OCI-LY1 (cell line): ENCODE results near the gene KIF22.
A peak's percentile ranks its signal among the peaks of the same experiment; 100 is the strongest.

Source experiments
- H2AFZ ChIP-seq: fragments of 200-600 bp; sonication (generic), shearing (Covaris generic); 2 replicates; pipeline ENCODE4 v1.6.0; 2014; ENCODE audit warnings: antibody characterized with exemption, mild to moderate bottlenecking, low read length
- H3F3A ChIP-seq: fragments of 200-600 bp; sonication (generic), shearing (Covaris generic); 2 replicates; pipeline ENCODE4 v1.6.0; 2014; ENCODE audit warnings: mild to moderate bottlenecking, antibody characterized with exemption, low read length, moderate library complexity; ENCODE audit not compliant: insufficient read depth
- H3K27ac ChIP-seq: fragments of 200-600 bp; sonication (generic); 2 replicates; pipeline ENCODE4 v1.5.1; 2014; ENCODE audit warnings: low read length, mixed run types, mild to moderate bottlenecking, low read depth; ENCODE audit not compliant: poor library complexity, severe bottlenecking
- H3K27me3 ChIP-seq: fragments of 200-600 bp; sonication (generic); 2 replicates; pipeline ENCODE4 v1.6.0; 2014; ENCODE audit warnings: antibody characterized with exemption, mild to moderate bottlenecking, low read length, moderate library complexity; ENCODE audit not compliant: insufficient read depth
- H3K36me3 ChIP-seq: fragments of 200-600 bp; sonication (generic); 2 replicates; pipeline ENCODE4 v1.6.1; 2014; ENCODE audit warnings: mild to moderate bottlenecking, antibody characterized with exemption, low read length, moderate library complexity, mixed read lengths; ENCODE audit not compliant: insufficient read depth
- H3K4me1 ChIP-seq: fragments of 200-600 bp; sonication (generic); 2 replicates; pipeline ENCODE4 v1.5.1; 2014; ENCODE audit warnings: mild to moderate bottlenecking, low read length, moderate library complexity; ENCODE audit not compliant: insufficient read depth, severe bottlenecking
- H3K4me2 ChIP-seq: fragments of 200-600 bp; sonication (generic), shearing (Covaris generic); 2 replicates; pipeline ENCODE4 v1.6.1; 2014; ENCODE audit warnings: low read length
- H3K4me3 ChIP-seq: fragments of 200-600 bp; sonication (generic); 2 replicates; pipeline ENCODE4 v1.5.1; 2014; ENCODE audit warnings: low read length, low read depth, mild to moderate bottlenecking, mixed read lengths; ENCODE audit not compliant: poor library complexity, severe bottlenecking
- H3K79me2 ChIP-seq: fragments of 200-600 bp; shearing (Covaris generic); 2 replicates; pipeline ENCODE4 v1.6.1; 2016; ENCODE audit warnings: mixed run types, low read length, mixed read lengths; ENCODE audit not compliant: insufficient read depth
- H3K9ac ChIP-seq: fragments of 200-600 bp; sonication (generic), shearing (Covaris generic); 2 replicates; pipeline ENCODE4 v1.6.1; 2014; ENCODE audit warnings: mild to moderate bottlenecking, low read length, mixed read lengths
- H3K9me2 ChIP-seq: fragments of 200-600 bp; sonication (generic), shearing (Covaris generic); 2 replicates; pipeline ENCODE4 v1.6.1; 2014; ENCODE audit warnings: low read depth, mild to moderate bottlenecking, low read length, mixed read lengths
- H3K9me3 ChIP-seq: fragments of 200-600 bp; shearing (Covaris generic); 2 replicates; pipeline ENCODE4 v1.6.1; 2014; ENCODE audit warnings: low read length, mixed read lengths
- H4K20me1 ChIP-seq: fragments of 200-600 bp; sonication (generic), shearing (Covaris generic); 2 replicates; pipeline ENCODE4 v1.6.0; 2016; ENCODE audit warnings: mild to moderate bottlenecking, low read length; ENCODE audit not compliant: insufficient read depth
- CTCF ChIP-seq: fragments of 200-600 bp; sonication (generic), shearing (Covaris generic); IDR thresholded peaks from 2 replicates; pipeline ENCODE4 v1.5.1; 2017; ENCODE audit warnings: mild to moderate bottlenecking, antibody characterized with exemption, low read length, moderate library complexity, mixed read lengths
- EZH2 ChIP-seq: fragments of 200-600 bp; sonication (generic), shearing (Covaris generic); IDR thresholded peaks from 2 replicates; pipeline ENCODE4 v1.8.0; 2017; ENCODE audit warnings: borderline replicate concordance, mixed run types, mild to moderate bottlenecking, antibody characterized with exemption, low read length, moderate library complexity, mixed read lengths

Gene KIF22

GRCh38 chr16:29815793-29816693, 25.5 kb downstream of the KIF22 start, which contains the start of gene PAGR1:
Gene PAGR1, plus strand, starts transcription at chr16:29816152. Its CDS starts 374 bp downstream, at chr16:29816526.
- no peaks in the 10 kb centered on the region for H3K9me2 ChIP-seq
- peak within 1 kb of the TSS; percentile 73 for H3K27ac ChIP-seq
- H3K36me3 ChIP-seq = peaks cover 23% of the 10 kb centered on the region
- H3K27me3 ChIP-seq = no peaks in the 10 kb centered on the region
- TF ChIP-seq EZH2 (no peak), CTCF (peak; percentile 88)
- peak within 1 kb of the TSS; percentile 95 for H3K9ac ChIP-seq
- H2AFZ ChIP-seq = peak within 1 kb of the TSS; percentile 19; the same call in 1 of the 2 replicates
- H3K79me2 ChIP-seq = no peaks in the 10 kb centered on the region
- H3K4me3 ChIP-seq = peak within 1 kb of the TSS; percentile 93
- H3K9me3 ChIP-seq = no peaks in the 10 kb centered on the region
- H3K4me1 ChIP-seq = peaks cover 56% of the 10 kb centered on the region
- peak within 1 kb of the TSS; percentile 91 for H3K4me2 ChIP-seq
- H4K20me1 ChIP-seq = no peaks in the 10 kb centered on the region
- no peaks in the 10 kb centered on the region for H3F3A ChIP-seq

GRCh38 chr16:29816694-29817441, 26.3 kb downstream of the KIF22 start:
- H4K20me1 ChIP-seq = no peaks in the 10 kb centered on the region
- H3F3A ChIP-seq = no peaks in the 10 kb centered on the region
- no peaks in the 10 kb centered on the region for H3K79me2 ChIP-seq
- no peaks in the 10 kb centered on the region for H3K9me2 ChIP-seq
- TF ChIP-seq CTCF = no peak
- TF ChIP-seq EZH2 = no peak
- no peak overlapping the region for H2AFZ ChIP-seq
- peak overlapping the region; percentile 73 for H3K27ac ChIP-seq
- H3K4me3 ChIP-seq = peak overlapping the region; percentile 93
- H3K4me1 ChIP-seq = peaks cover 53% of the 10 kb centered on the region
- no peaks in the 10 kb centered on the region for H3K27me3 ChIP-seq
- peak overlapping the region; percentile 95 for H3K9ac ChIP-seq
- H3K36me3 ChIP-seq = peaks cover 22% of the 10 kb centered on the region
- H3K9me3 ChIP-seq = no peaks in the 10 kb centered on the region
- H3K4me2 ChIP-seq = peak overlapping the region; percentile 91

GRCh38 chr16:29818082-29818481, 27.5 kb downstream of the KIF22 start:
- Histone ChIP-seq H4K20me1 (no peaks in the 10 kb centered on the region), H3K9me2 (no peaks in the 10 kb centered on the region), H3K4me1 (peaks cover 48% of the 10 kb centered on the region), H3K27ac (no peak overlapping the region), H3K9me3 (no peaks in the 10 kb centered on the region), H3F3A (no peaks in the 10 kb centered on the region), H3K4me2 (no peak overlapping the region), H3K4me3 (no peak overlapping the region), H3K9ac (no peak overlapping the region), H2AFZ (no peak overlapping the region), H3K36me3 (peaks cover 26% of the 10 kb centered on the region), H3K27me3 (no peaks in the 10 kb centered on the region), H3K79me2 (no peaks in the 10 kb centered on the region)
- TF ChIP-seq CTCF (no peak), EZH2 (no peak)
